ENCODE measurements around the gene GPR179.

Gene GPR179

GRCh38 chr17:38344420-38344745 lies 627 bp upstream of the GPR179 start:
- no peak for DNase-seq (ENCODE audit: extremely low read depth, low read depth)
- TF ChIP-seq CTCF (IDR thresholded peaks at IDR 0.05; ENCODE audit: low read depth, low read length): no peak

GRCh38 chr17:38342886-38343607 lies 709 bp downstream of the GPR179 start:
- TF ChIP-seq CTCF (IDR thresholded peaks at IDR 0.05; ENCODE audit: low read depth, low read length): no peak
- DNase-seq (ENCODE audit: extremely low read depth, low read depth): no peak

DNA sequence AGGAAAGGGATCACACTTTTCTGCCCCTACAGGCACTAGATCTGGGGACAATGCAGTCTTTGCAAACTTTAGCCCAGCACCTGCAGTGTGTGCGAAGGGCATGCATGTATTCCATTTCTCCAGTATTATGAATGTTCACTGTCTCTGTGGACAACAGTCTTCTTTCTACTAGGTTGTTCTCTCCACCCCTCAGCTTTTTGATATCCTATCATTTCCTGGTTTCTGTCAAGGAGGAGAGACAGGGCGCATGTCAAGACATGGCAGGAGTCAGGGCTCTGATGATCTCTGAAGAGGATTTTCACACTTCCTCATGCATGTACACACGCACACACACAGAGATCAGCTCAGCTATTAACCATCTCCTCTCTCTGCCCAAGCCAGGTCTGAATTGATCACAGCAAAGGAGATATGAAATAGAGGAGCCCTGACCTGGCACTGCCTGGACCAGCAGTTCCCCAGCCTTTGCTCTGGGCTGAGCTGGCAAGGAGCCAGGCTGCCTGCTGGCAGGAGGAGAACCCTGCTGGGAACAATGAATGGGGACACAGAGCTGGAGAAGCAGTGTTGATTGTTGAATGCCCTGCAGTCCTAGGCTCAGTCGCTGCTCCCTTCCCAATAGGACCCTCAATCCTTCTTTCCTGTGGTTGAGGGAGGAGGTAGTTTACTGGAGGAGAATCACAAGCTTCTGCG lies 2.6 kb downstream of the GPR179 start:
- no peak for TF ChIP-seq CTCF (IDR thresholded peaks at IDR 0.05; ENCODE audit: low read depth, low read length)
- no peak for DNase-seq (ENCODE audit: extremely low read depth, low read depth)

GRCh38 chr17:38339891-38340290 lies 3.9 kb downstream of the GPR179 start:
- TF ChIP-seq CTCF (IDR thresholded peaks at IDR 0.05; ENCODE audit: low read depth, low read length): no peak

DNA sequence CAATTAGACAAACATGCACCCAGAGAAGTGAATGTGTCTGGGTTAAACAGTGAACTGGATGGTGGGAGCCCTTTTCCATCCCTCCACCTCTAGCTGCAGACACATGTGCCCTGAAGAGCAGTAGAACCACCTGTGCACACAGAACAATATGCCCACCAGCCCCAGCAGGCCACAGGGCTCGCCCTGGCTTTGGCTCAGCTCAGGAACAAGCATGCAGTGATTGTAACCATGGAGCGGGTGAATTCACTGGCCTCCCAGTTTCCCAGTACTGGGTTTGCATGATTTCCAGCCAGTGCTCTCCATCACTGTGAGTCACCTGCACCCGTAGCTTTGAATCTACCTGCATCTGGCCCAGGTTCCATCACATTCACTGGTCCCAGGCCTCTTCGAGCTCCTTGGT lies 5.2 kb downstream of the GPR179 start:
- TF ChIP-seq CTCF (IDR thresholded peaks at IDR 0.05; ENCODE audit: low read depth, low read length): no peak
- DNase-seq (ENCODE audit: extremely low read depth, low read depth): no peak

More at GRCh38 chr17:38339891-38340290, 3.9 kb downstream of the GPR179 start:
- no peak for DNase-seq (ENCODE audit: extremely low read depth, low read depth)

DNA sequence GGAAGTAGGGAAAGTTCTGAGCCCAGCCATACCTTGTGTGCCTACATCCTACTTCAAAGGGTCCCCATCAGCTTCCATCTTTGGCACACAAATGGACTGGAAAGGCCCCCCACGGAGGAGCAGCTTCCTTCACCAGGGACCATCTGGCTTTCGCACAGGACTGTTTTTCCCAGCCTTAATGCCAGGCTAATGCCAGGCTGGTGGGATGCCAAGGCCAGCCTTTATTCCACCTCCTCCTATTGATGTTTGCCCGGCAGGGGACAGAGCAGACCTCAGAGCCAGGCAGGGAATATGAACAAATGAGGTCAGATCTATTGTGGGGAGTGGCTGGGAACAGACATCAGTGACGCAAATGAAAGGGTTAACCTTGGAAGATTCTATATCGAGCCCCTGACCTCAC lies 5.7 kb downstream of the GPR179 start:
- DNase-seq (ENCODE audit: extremely low read depth, low read depth): no peak
- TF ChIP-seq CTCF (IDR thresholded peaks at IDR 0.05; ENCODE audit: low read depth, low read length): no peak

DNA sequence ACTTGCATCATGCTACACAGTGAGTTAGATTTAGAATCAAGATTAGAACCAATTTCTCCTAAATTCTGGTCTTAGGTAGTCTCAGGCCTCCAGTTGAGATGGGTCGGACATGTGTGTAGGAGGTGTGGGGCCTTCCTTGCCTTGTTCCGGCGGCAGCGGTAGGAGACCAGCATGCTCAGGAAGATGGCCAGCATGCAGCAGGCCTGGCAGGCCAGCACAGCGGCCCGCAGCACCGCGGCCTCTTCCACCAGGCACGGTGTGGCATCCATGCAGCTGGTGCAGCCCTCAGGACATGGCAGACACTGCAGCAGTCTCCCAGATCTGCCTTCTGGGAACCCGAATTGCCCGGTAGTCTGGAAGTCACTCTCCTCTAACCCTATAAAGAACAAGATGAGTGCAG lies 6.9 kb downstream of the GPR179 start:
- no peak for DNase-seq (ENCODE audit: extremely low read depth, low read depth)
- TF ChIP-seq CTCF (IDR thresholded peaks at IDR 0.05; ENCODE audit: low read depth, low read length): no peak

All from AG09319 (cell line).